Neural progenitor cell (in vitro differentiated cells): ENCODE results near the gene MAPK8.

Experiments
- EZH2 ChIP-seq: fragments of 200-600 bp; sonication (generic); IDR thresholded peaks from 2 replicates; pipeline ENCODE4 v1.6.1; 2017; ENCODE audit warnings: antibody characterized with exemption, mild to moderate bottlenecking, moderate library complexity
- TF ChIP-seq, protein P1 (sequence below): fragments of 200-600 bp; sonication (generic); IDR thresholded peaks from 2 replicates; pipeline ENCODE4 v1.5.1; 2017; ENCODE audit warnings: antibody characterized with exemption, mild to moderate bottlenecking

DNA sequence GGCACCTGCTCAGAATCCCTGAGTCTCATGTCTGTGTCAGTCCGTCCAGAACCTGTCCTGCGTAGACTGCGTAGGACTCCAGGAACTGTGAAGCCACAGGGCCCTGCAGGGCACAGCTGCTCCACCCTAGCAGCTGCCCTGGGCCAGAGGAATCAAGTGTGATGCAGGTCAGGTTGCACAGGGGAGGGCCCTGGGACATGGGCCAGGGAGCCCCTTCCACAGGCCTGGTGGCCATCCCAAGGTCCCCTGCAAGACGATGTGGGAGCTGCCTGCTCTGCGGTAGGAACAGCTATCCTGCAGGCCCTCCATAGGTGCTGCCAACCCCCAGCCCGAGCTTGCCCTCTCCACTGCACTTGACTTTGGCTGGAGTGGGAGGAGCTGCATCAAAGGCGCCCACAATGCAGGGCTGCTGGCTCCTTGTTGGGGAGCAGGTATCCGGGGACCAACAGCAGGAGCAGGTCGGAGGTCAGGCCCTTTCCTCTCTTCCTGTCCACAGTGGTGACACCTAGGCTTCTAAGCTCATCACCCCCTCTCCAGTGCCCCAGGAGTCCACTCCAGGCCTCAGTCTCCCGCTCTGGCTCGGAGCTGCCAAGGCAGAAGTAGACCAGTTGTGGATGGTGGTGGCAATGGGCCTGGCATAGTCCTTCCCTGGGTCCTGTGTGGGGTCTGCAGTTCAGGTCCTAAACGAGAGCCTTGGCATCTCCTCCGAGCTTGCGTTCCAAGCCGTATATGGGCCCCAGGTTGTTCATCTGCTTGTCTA is 149.1 kb downstream of the MAPK8 start:
- TF ChIP-seq, protein P1, sequence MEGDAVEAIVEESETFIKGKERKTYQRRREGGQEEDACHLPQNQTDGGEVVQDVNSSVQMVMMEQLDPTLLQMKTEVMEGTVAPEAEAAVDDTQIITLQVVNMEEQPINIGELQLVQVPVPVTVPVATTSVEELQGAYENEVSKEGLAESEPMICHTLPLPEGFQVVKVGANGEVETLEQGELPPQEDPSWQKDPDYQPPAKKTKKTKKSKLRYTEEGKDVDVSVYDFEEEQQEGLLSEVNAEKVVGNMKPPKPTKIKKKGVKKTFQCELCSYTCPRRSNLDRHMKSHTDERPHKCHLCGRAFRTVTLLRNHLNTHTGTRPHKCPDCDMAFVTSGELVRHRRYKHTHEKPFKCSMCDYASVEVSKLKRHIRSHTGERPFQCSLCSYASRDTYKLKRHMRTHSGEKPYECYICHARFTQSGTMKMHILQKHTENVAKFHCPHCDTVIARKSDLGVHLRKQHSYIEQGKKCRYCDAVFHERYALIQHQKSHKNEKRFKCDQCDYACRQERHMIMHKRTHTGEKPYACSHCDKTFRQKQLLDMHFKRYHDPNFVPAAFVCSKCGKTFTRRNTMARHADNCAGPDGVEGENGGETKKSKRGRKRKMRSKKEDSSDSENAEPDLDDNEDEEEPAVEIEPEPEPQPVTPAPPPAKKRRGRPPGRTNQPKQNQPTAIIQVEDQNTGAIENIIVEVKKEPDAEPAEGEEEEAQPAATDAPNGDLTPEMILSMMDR, result no peak
- TF ChIP-seq EZH2, result no peak
